Heart left ventricle (tissue), 13 donors: ENCODE measurements around the gene IGF2R.
A peak's percentile ranks its signal among the peaks of the same experiment; 100 is the strongest.

Source experiments
- CTCF ChIP-seq, 12 donors: fragments of 200-600 bp; sonication (generic) in 4 of 12; IDR thresholded peaks; one replicate each; pipeline versions ENCODE4 v1.5.0 to v1.8.0; 2018 to 2022; ENCODE audit warnings: antibody characterized with exemption in 12 of 12, mild to moderate bottlenecking in 5 of 12
- POLR2A ChIP-seq, 2 donors: fragments of 450-650 bp; IDR thresholded peaks; one replicate each; pipeline ENCODE4 v1.6.1; 2017; ENCODE audit warnings: antibody characterized with exemption in 2 of 2, mild to moderate bottlenecking in 2 of 2, moderate library complexity in 2 of 2
- donor health status: ischemic (EF 13 %, LVEDD 7.1; RV severe dilation, severe dysfunction).
- donor health status: DM: no; HTN: yes; CAD: no.
- donor health status: DM: no; HTN: no; CAD: no.
- donor health status: ischemic (EF 25% LVEDD 6.9; RV normal size, moderate dysfunction).
- donor health status: ischemic (EF 25% LVEDD 5.7; RV mildly dilated, moderate dysfunction).
- donor health status: ischemic (EF 35%, LVEDD 5.7; RV mildly dilated, moderate dysfunction).
- donor health status: nonischemic (EF 11% LVEDD 7.7; RV severe dilation, severe dysfunction).
- donor health status: DM: yes; HTN: yes; CAD: no.
- donor health status: PGD.
- donor health status: ischemic (EF 29% LVEDD 5.4; RV normal size, mild dysfunction).
- donor health status: nonischemic (EF 23%, LVEDD 6.1; RV moderate dilation, normal function).

- TF ChIP-seq POLR2A (IDR thresholded peaks at IDR 0.05) (no peak), CTCF (IDR thresholded peaks at IDR 0.05) (peak; percentile 36 to 73 (median 56))
Measured at GRCh38 chr6:160088069-160088783, 119.3 kb downstream of the IGF2R start.
